ENCODE results near the gene STAC3. TPM values are rescaled to one million over a fixed set of nuclear protein-coding genes. Genes with fewer than 3 reads are reported as not detected.

The STAC3 gene
- total and polyA plus RNA-seq, 2 donors from 2014 or later, result 1.5 to 3.1 TPM

- Histone ChIP-seq H3K27ac (ENCODE audit: low read depth in 2 of 2, low read length in 2 of 2) (no peak overlapping the region), H3K4me3 (ENCODE audit: low read length in 3 of 3) (no peak overlapping the region), H3K9ac (ENCODE audit: low read length in 3 of 3) (no peak overlapping the region), H3K36me3 (ENCODE audit: control insufficient read depth in 2 of 3, insufficient read depth in 3 of 3, low read length in 3 of 3) (peaks cover 2 to 10% (median 5%) of the 10 kb centered on the region in 3 donors), H3K9me3 (ENCODE audit: control insufficient read depth in 2 of 3, insufficient read depth in 1 of 3, low read length in 3 of 3) (no peaks in the 10 kb centered on the region), H3K4me1 (ENCODE audit: control insufficient read depth in 2 of 3, insufficient read depth in 2 of 3, low read depth in 1 of 3, low read length in 3 of 3) (no peaks in the 10 kb centered on the region), H3K27me3 (ENCODE audit: control insufficient read depth, insufficient read depth, low read length) (no peaks in the 10 kb centered on the region)
- intact Hi-C loops (cut with DNase I), result no loop called here
- no peak for TF ChIP-seq CTCF (IDR thresholded peaks at IDR 0.05; ENCODE audit: borderline replicate concordance, extremely low read depth, insufficient read depth)
- no peak for FAIRE-seq
- DNase-seq, result no peak
Observed at GRCh38 chr12:57201631-57202030, 49.4 kb downstream of the STAC3 start.

GRCh38 chr12:57201219-57201618, 49.8 kb downstream of the STAC3 start:
- no peak for FAIRE-seq
- peaks cover 2 to 7% (median 6%) of the 10 kb centered on the region in 3 donors for H3K36me3 ChIP-seq (ENCODE audit: control insufficient read depth in 2 of 3, insufficient read depth in 3 of 3, low read length in 3 of 3)

GRCh38 chr12:57200497-57200896, 50.5 kb downstream of the STAC3 start:
- no peak overlapping the region for H3K9ac ChIP-seq (ENCODE audit: low read length in 3 of 3)
- H3K27ac ChIP-seq (ENCODE audit: low read depth in 2 of 2, low read length in 2 of 2), result no peak overlapping the region
- H3K9me3 ChIP-seq (ENCODE audit: control insufficient read depth in 2 of 3, insufficient read depth in 1 of 3, low read length in 3 of 3), result no peaks in the 10 kb centered on the region
- intact Hi-C loops (cut with DNase I), result no loop called here
- H3K27me3 ChIP-seq (ENCODE audit: control insufficient read depth, insufficient read depth, low read length), result no peaks in the 10 kb centered on the region
- H3K4me1 ChIP-seq (ENCODE audit: control insufficient read depth in 2 of 3, insufficient read depth in 2 of 3, low read depth in 1 of 3, low read length in 3 of 3), result no peaks in the 10 kb centered on the region
- no peak for TF ChIP-seq CTCF (IDR thresholded peaks at IDR 0.05; ENCODE audit: borderline replicate concordance, extremely low read depth, insufficient read depth)
- no peak for FAIRE-seq
- no peak overlapping the region for H3K4me3 ChIP-seq (ENCODE audit: low read length in 3 of 3)
- no peak for DNase-seq
- H3K36me3 ChIP-seq (ENCODE audit: control insufficient read depth in 2 of 3, insufficient read depth in 3 of 3, low read length in 3 of 3), result peaks cover 0 to 6% (median 5%) of the 10 kb centered on the region in 3 donors

More at GRCh38 chr12:57201219-57201618, 49.8 kb downstream of the STAC3 start:
- Histone ChIP-seq H3K9me3 (ENCODE audit: control insufficient read depth in 2 of 3, insufficient read depth in 1 of 3, low read length in 3 of 3) (no peaks in the 10 kb centered on the region), H3K4me3 (ENCODE audit: low read length in 3 of 3) (no peak overlapping the region), H3K27me3 (ENCODE audit: control insufficient read depth, insufficient read depth, low read length) (no peaks in the 10 kb centered on the region), H3K9ac (ENCODE audit: low read length in 3 of 3) (no peak overlapping the region), H3K4me1 (ENCODE audit: control insufficient read depth in 2 of 3, insufficient read depth in 2 of 3, low read depth in 1 of 3, low read length in 3 of 3) (no peaks in the 10 kb centered on the region), H3K27ac (ENCODE audit: low read depth in 2 of 2, low read length in 2 of 2) (no peak overlapping the region)
- no peak for TF ChIP-seq CTCF (IDR thresholded peaks at IDR 0.05; ENCODE audit: borderline replicate concordance, extremely low read depth, insufficient read depth)
- intact Hi-C loops (cut with DNase I), result no loop called here
- no peak for DNase-seq

- TF ChIP-seq CTCF (IDR thresholded peaks at IDR 0.05; ENCODE audit: borderline replicate concordance, extremely low read depth, insufficient read depth), result no peak
- Histone ChIP-seq H3K9ac (ENCODE audit: low read length in 3 of 3) (no peak overlapping the region), H3K9me3 (ENCODE audit: control insufficient read depth in 2 of 3, insufficient read depth in 1 of 3, low read length in 3 of 3) (no peaks in the 10 kb centered on the region), H3K36me3 (ENCODE audit: control insufficient read depth in 2 of 3, insufficient read depth in 3 of 3, low read length in 3 of 3) (peaks cover 0 to 9% (median 7%) of the 10 kb centered on the region in 3 donors), H3K4me1 (ENCODE audit: control insufficient read depth in 2 of 3, insufficient read depth in 2 of 3, low read depth in 1 of 3, low read length in 3 of 3) (no peaks in the 10 kb centered on the region), H3K4me3 (ENCODE audit: low read length in 3 of 3) (no peak overlapping the region), H3K27me3 (ENCODE audit: control insufficient read depth, insufficient read depth, low read length) (no peaks in the 10 kb centered on the region), H3K27ac (ENCODE audit: low read depth in 2 of 2, low read length in 2 of 2) (no peak overlapping the region)
- intact Hi-C loops (cut with DNase I), result no loop called here
- no peak for FAIRE-seq
- no peak for DNase-seq
Observed at GRCh38 chr12:57199191-57199590, 51.8 kb downstream of the STAC3 start.

All from kidney (tissue), 14 donors.